NCI-H345 (cell line): ENCODE data around the gene KCNAB3.
A peak's percentile ranks its signal among the peaks of the same experiment; 100 is the strongest.

Experiments used
- DNase-seq: peaks from one replicate; lab custom pipeline; 2025; lab: John Stamatoyannopoulos, UW

Gene KCNAB3

GRCh38 chr17:7897773-7898172, 31.9 kb downstream of the KCNAB3 start:
- DNase-seq: no peak

GRCh38 chr17:7897090-7897489, 32.6 kb downstream of the KCNAB3 start:
- no peak for DNase-seq

- no peak for DNase-seq
These were observed 34.8 kb downstream of the KCNAB3 start for GRCh38 chr17:7894866-7895265.

GRCh38 chr17:7894226-7894625, 35.4 kb downstream of the KCNAB3 start:
- no peak for DNase-seq

- DNase-seq: no peak
These were observed 36.3 kb downstream of the KCNAB3 start for GRCh38 chr17:7893187-7893880.

GRCh38 chr17:7889166-7889955, 40.3 kb downstream of the KCNAB3 start:
- peak; percentile 87 for DNase-seq

- peak; percentile 46 for DNase-seq
These were observed 41.3 kb downstream of the KCNAB3 start, which contains the start of gene CHD3 for GRCh38 chr17:7888184-7888920. Gene CHD3 (plus strand): TSS chr17:7888789. CDS start chr17:7889001, 212 bp downstream.

- DNase-seq: peak; percentile 93
These were observed 42.0 kb downstream of the KCNAB3 start for GRCh38 chr17:7887482-7888183.

- no peak for DNase-seq
These were observed 42.6 kb downstream of the KCNAB3 start for GRCh38 chr17:7887038-7887481.

- DNase-seq: peak; percentile 33
These were observed 43.2 kb downstream of the KCNAB3 start for GRCh38 chr17:7886227-7887037.

- peak; percentile 33 for DNase-seq
These were observed 44.1 kb downstream of the KCNAB3 start for GRCh38 chr17:7885367-7886226.

GRCh38 chr17:7884581-7885366, 44.9 kb downstream of the KCNAB3 start:
- DNase-seq: no peak

GRCh38 chr17:7883781-7884386, 45.8 kb downstream of the KCNAB3 start:
- no peak for DNase-seq

- no peak for DNase-seq
These were observed 47.0 kb downstream of the KCNAB3 start for GRCh38 chr17:7882629-7883028.

- DNase-seq: peak; percentile 33
These were observed 47.6 kb downstream of the KCNAB3 start for GRCh38 chr17:7882068-7882467.

- peak; percentile 17 for DNase-seq
These were observed 48.2 kb downstream of the KCNAB3 start for GRCh38 chr17:7881276-7882054.

GRCh38 chr17:7880076-7880868, 49.4 kb downstream of the KCNAB3 start:
- no peak for DNase-seq
